ENCODE measurements around the gene GPD1L. TPM values are rescaled to one million over a fixed set of nuclear protein-coding genes. Genes with fewer than 3 reads are reported as not detected.
A peak's percentile ranks its signal among the peaks of the same experiment; 100 is the strongest.

The GPD1L gene
- polyA plus RNA-seq, 1 donor (not counting 4 experiments of a cell fraction or from before 2014, with no cell fraction given), result 4.5 TPM

DNA sequence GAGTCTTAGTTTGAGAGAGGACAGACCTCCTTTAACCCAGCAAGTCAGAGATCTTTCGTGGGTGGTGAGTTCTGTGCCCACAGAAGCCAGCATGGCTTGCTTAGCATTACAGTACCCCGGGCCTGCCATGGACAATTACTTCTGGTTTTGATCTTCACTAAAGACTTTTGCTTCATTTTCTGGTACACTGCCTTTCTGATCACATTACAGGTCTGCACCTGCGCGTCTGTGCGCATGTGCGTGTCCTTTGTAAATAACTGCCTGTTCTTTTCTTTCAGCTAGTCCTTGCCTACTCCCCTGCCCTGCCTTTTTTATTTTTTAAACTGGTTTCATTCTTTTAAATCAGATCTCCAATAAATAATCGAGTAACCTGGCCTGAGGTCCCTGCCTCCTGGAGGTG lies 74.9 kb downstream of the GPD1L start:
- Histone ChIP-seq H3K79me2 (ENCODE audit: control insufficient read depth, insufficient read depth, low read length) (no peaks in the 10 kb centered on the region), H3K4me1 (ENCODE audit: control insufficient read depth, extremely low read depth, insufficient read depth, low read length) (peaks cover 9% of the 10 kb centered on the region), H3K9me1 (ENCODE audit: control insufficient read depth, extremely low read depth, insufficient read depth, low read length) (no peaks in the 10 kb centered on the region), H3K27me3 (ENCODE audit: control insufficient read depth, extremely low read depth, insufficient read depth, low read length) (peaks cover 14% of the 10 kb centered on the region), H3K9me3 (ENCODE audit: control insufficient read depth, low read depth, low read length) (no peaks in the 10 kb centered on the region), H3K4me2 (ENCODE audit: control insufficient read depth, extremely low read depth, insufficient read depth, low read depth, low read length) (no peak overlapping the region), H4K20me1 (ENCODE audit: control insufficient read depth, extremely low read depth, insufficient read depth, low read length) (no peaks in the 10 kb centered on the region), H3K36me3 (ENCODE audit: control insufficient read depth in 2 of 2, extremely low read depth in 1 of 2, insufficient read depth in 2 of 2, low read length in 2 of 2) (no peaks in the 10 kb centered on the region), H3K9ac (ENCODE audit: control insufficient read depth, extremely low read depth, insufficient read depth, low read length) (no peak overlapping the region), H3K4me3 (ENCODE audit: control insufficient read depth in 2 of 3, extremely low read depth in 1 of 3, insufficient read depth in 2 of 3, low read depth in 1 of 3, low read length in 3 of 3) (no peak overlapping the region), H2AFZ (ENCODE audit: control insufficient read depth, low read length) (no peak overlapping the region), H3K27ac (ENCODE audit: control insufficient read depth, insufficient read depth, low read length) (no peak overlapping the region)
- TF ChIP-seq EZH2 (IDR thresholded peaks at IDR 0.05; ENCODE audit: low read length), result no peak
- TF ChIP-seq, protein P1, sequence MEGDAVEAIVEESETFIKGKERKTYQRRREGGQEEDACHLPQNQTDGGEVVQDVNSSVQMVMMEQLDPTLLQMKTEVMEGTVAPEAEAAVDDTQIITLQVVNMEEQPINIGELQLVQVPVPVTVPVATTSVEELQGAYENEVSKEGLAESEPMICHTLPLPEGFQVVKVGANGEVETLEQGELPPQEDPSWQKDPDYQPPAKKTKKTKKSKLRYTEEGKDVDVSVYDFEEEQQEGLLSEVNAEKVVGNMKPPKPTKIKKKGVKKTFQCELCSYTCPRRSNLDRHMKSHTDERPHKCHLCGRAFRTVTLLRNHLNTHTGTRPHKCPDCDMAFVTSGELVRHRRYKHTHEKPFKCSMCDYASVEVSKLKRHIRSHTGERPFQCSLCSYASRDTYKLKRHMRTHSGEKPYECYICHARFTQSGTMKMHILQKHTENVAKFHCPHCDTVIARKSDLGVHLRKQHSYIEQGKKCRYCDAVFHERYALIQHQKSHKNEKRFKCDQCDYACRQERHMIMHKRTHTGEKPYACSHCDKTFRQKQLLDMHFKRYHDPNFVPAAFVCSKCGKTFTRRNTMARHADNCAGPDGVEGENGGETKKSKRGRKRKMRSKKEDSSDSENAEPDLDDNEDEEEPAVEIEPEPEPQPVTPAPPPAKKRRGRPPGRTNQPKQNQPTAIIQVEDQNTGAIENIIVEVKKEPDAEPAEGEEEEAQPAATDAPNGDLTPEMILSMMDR (optimal IDR thresholded peaks at IDR 0.05 in 1 of 3, IDR thresholded peaks at IDR 0.05 in 1 of 3, conservative IDR thresholded peaks at IDR 0.05 in 1 of 3; ENCODE audit: extremely low read depth in 1 of 3, insufficient read depth in 2 of 3, low read length in 3 of 3), result no peak
- DNase-seq (ENCODE audit: low read depth, low spot score) (no peak), FAIRE-seq (no peak)
- dilution Hi-C loops (cut with MboI; ENCODE audit: extremely low pct_ligation_motif_present, low sequenced_read_pairs), result loop anchor here (25.0 kb wide), 1 partner anchor 156 kb away; no protein-coding TSS in a partner anchor

DNA sequence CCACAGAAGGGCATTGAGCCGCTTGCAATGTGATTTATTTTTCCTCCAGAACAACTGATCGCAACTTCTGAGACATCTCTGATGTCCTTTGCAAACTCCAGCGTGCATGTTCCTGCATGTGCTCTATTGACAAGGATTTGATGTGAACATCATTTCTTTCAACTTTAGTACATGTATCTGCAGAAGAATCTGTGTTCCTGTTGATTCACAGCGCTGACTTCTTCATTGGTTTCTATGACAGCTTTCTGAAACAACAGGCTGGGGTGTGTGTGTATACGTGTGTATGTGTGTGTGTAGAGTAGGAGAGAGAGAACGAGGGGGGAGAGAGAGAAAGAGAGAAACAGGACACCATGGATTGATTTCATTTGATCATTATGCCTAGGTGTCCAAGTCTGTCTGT lies 75.4 kb downstream of the GPD1L start:
- Histone ChIP-seq H3K4me2 (ENCODE audit: control insufficient read depth, extremely low read depth, insufficient read depth, low read depth, low read length) (peak overlapping the region; percentile 10), H3K4me1 (ENCODE audit: control insufficient read depth, extremely low read depth, insufficient read depth, low read length) (peaks cover 9% of the 10 kb centered on the region), H3K36me3 (ENCODE audit: control insufficient read depth in 2 of 2, extremely low read depth in 1 of 2, insufficient read depth in 2 of 2, low read length in 2 of 2) (no peaks in the 10 kb centered on the region), H3K9me3 (ENCODE audit: control insufficient read depth, low read depth, low read length) (no peaks in the 10 kb centered on the region), H3K79me2 (ENCODE audit: control insufficient read depth, insufficient read depth, low read length) (no peaks in the 10 kb centered on the region), H2AFZ (ENCODE audit: control insufficient read depth, low read length) (no peak overlapping the region), H3K9me1 (ENCODE audit: control insufficient read depth, extremely low read depth, insufficient read depth, low read length) (no peaks in the 10 kb centered on the region), H3K9ac (ENCODE audit: control insufficient read depth, extremely low read depth, insufficient read depth, low read length) (no peak overlapping the region), H3K4me3 (ENCODE audit: control insufficient read depth in 2 of 3, extremely low read depth in 1 of 3, insufficient read depth in 2 of 3, low read depth in 1 of 3, low read length in 3 of 3) (no peak overlapping the region), H3K27ac (ENCODE audit: control insufficient read depth, insufficient read depth, low read length) (no peak overlapping the region), H4K20me1 (ENCODE audit: control insufficient read depth, extremely low read depth, insufficient read depth, low read length) (no peaks in the 10 kb centered on the region), H3K27me3 (ENCODE audit: control insufficient read depth, extremely low read depth, insufficient read depth, low read length) (peaks cover 14% of the 10 kb centered on the region)
- no peak for TF ChIP-seq EZH2 (IDR thresholded peaks at IDR 0.05; ENCODE audit: low read length)
- TF ChIP-seq, protein P1 (optimal IDR thresholded peaks at IDR 0.05 in 1 of 3, IDR thresholded peaks at IDR 0.05 in 1 of 3, conservative IDR thresholded peaks at IDR 0.05 in 1 of 3; ENCODE audit: extremely low read depth in 1 of 3, insufficient read depth in 2 of 3, low read length in 3 of 3), result no peak
- dilution Hi-C loops (cut with MboI; ENCODE audit: extremely low pct_ligation_motif_present, low sequenced_read_pairs), result loop anchor here (25.0 kb wide), 1 partner anchor 156 kb away; no protein-coding TSS in a partner anchor
- FAIRE-seq (no peak), DNase-seq (ENCODE audit: low read depth, low spot score) (no peak)

Measured in keratinocyte (primary cell).